ENCODE measurements around the gene PRICKLE3.
"Not testable (repeated sequence)": the region's sequence is repeated elsewhere in the genome, so short reads cannot be mapped to it uniquely, and the experiment has no call there.

Gene PRICKLE3

DNA sequence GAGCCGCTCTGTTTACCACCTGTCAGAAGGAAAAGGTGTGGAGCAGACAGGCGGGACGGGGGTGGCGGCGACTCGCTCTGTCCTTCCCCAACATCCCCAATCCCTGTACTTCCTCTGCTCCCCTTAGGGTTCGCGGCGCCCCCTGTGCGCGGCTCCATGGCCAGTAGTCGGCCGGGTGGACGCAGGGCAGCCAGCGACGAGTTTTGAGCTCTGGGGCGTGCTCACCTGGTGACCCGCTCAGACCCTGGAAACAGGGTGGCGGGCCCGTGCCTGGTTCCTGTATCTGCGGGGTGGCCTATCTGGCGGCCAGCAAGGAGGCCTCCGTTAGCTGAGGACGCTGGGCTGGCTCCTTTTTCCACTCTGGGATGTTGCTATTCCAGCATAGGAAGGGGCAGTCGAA, 29.0 kb downstream of the PRICKLE3 start:
- no peak for DNase-seq

DNA sequence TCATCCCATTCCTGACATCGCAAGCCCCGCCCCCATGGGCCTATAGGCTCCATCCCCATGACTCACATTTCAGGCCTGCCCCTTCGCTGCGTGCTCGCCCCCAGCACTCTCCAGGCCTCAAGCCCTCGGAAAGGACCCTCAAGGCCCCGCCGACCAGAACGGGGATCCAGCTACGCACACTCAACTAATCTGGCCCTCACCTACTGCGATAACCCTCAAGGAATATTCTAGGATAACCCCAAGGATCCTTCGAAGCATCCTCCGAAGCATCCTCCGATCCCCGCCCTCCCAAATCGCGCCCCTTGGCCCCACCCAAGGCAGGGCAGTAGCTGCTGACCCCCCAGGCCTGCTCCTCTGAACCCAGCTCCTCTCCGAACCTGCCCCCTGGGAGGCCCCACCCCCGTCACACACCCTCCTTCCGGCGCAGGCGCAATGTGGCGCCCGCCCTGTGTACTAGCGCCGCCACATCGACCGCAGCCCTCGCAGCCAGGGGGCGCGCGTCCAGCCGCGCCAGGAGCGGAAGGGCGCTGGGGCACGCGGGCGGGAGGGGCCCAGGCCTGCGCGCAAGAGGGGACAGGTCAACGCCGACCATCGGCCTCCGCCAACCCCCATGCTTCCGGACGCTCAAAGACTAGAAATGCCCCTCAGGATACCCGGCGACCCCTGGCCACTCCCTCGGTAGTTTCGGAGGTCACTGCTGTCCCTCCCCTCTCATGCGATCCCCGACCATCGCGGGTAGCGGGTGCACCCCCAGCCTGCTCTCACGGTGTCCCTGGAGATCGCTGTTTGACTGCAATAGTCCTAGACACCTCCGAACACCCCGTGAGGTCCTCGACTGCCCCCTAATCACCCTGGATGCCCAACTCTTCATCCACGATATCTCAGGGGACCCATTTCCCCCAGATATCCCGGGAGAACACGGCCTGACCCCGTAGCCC, 30.0 kb downstream of the PRICKLE3 start:
- DNase-seq: peak; percentile 93

GRCh38 chrX:49155243-49155899, 30.8 kb downstream of the PRICKLE3 start:
- DNase-seq: peak; percentile 77

- no peak for DNase-seq
Observed at GRCh38 chrX:49153467-49153866, 32.7 kb downstream of the PRICKLE3 start.

GRCh38 chrX:49149291-49149690, 36.9 kb downstream of the PRICKLE3 start:
- not testable (repeated sequence) for DNase-seq

GRCh38 chrX:49148390-49149100, 37.6 kb downstream of the PRICKLE3 start:
- DNase-seq: not testable (repeated sequence)

GRCh38 chrX:49147936-49148335, 38.2 kb downstream of the PRICKLE3 start:
- DNase-seq: no peak

DNA sequence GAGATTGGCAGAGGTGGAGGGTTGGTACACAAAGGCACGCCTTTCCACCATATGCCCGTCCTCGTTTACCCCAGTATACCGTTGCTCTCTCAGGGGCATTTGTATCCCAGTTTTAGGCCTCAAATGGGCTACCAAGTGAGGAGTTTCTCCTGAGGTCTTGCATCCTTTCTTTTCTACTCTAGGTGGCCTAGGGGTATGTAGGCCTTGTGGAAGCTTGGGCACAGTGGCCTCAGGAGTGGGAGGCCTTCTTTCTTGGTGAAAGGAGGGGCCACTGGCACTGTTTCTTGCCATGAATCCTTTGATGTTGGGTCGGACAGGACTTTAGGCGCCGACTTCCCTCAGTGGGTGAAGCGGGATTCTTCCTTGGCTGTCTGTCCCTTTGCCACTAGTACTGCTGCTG, 38.9 kb downstream of the PRICKLE3 start:
- DNase-seq: no peak

- not testable (repeated sequence) for DNase-seq
Observed at GRCh38 chrX:49143154-49143553, 43.0 kb downstream of the PRICKLE3 start.

- not testable (repeated sequence) for DNase-seq
Observed at GRCh38 chrX:49142264-49142663, 43.9 kb downstream of the PRICKLE3 start.

DNA sequence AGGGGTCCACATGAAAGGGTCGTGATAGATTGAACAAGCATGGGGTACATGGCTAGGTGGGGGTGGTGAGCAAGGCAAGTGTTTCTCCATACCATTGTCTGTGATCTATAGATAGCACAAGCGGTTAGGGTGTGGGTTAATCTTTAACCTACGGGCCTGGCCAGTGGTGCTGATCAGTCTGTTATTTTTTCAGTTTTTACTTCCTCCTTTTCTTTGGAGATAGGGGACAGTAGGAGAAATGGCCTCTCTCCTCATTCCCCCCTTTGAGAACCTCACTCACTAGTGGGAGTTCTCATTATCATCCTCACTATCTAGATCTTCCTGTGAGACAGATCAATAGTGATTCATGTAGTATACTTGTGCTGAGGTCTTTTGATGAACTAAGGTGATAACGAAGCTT, 46.5 kb downstream of the PRICKLE3 start:
- no peak for DNase-seq

DNA sequence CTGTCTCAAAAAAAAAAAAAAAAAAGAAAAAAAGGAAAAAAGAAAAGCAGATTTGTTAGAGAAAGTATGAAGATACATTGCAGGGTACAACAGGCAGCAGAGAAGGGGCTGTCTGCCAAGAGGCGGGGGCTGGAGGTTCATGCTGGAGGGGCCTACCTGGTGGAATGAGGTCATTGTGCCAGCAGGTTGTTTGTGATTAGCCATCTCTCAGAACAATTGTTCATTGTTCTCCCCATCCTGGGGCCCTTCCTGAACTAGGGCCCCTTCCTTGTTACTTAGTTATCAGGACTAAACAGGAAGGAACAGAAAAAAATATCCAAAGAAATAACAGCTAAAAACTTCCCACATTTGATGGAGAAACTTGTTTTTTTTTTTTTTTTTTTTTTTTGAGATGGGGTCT, 48.7 kb downstream of the PRICKLE3 start:
- DNase-seq: no peak

DNA sequence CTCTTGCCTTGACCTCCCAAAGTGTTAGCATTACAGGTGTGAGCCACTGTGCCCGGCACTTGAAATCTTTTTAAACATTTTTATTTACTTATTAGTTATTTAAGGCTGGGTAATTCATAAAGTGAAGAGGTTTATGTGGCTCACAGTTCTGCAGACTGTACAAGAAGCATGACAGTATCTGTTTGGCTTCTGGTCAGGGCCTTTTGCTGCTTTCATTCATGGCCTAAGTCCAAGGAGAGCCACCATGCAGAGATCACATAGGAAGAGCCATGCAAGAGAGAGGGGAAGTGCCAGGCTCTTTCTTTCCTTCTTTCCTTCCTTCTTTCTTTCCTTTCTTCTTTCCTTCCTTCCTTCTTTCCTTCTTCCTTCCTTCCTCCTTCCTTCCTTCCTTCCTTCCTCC, 52.4 kb downstream of the PRICKLE3 start:
- no peak for DNase-seq

DNA sequence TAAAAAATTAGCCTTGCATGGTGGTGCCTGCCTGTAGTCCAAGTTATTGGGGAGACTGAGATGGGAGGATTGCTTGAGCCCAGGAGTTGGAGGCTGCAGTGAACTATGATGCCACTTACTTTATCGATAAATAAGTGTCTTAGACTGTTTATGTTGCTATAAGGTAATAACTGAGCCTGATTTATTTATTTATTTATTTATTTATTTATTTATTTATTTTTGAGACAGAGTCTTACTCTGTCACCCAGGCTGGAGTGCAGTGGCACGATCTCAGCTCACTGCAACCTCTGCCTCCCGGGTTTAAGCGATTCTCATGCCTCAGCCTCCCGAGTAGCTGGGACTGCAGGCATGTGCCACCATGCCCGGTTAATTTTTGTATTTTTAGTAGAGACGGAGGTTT, 53.9 kb downstream of the PRICKLE3 start:
- DNase-seq: not testable (repeated sequence)

GRCh38 chrX:49129427-49129826, 56.7 kb downstream of the PRICKLE3 start:
- DNase-seq: no peak

- DNase-seq: not testable (repeated sequence)
Observed at GRCh38 chrX:49127742-49128258, 58.4 kb downstream of the PRICKLE3 start.
